HS-27A (cell line): Measurements from ENCODE around the gene HIGD1C.
A peak's percentile ranks its signal among the peaks of the same experiment; 100 is the strongest.
"Not testable (repeated sequence)": the region's sequence is repeated elsewhere in the genome, so short reads cannot be mapped to it uniquely, and the experiment has no call there.

Experiments
- DNase-seq: peaks from one replicate; pipeline ENCODE4 v3.0.0-alpha.2; 2012; ENCODE audit warnings: low read depth, missing footprints

Gene HIGD1C

DNA sequence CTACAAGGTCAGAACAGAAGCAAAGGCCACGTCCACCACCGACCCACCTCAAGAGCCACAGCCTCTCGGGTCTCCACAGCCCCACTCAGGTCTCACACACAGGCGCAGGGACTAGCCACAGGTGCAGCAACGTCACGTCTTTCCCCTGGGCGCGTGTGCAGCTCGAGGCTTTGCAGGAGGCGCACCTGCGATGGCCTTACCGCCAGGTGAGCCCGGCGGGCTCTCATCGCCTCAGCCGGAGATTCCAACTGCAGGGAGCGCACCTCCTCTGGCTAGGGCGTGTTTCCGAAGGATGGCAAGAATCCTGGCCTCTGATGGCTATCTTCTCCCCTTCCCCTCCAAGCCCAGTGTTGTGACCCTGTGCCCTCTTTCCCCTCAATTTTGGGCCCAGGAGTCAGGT lies at the start of gene HIGD1C:
Gene HIGD1C (plus strand): TSS at position 35 of the 400 bp plus-strand sequence. CDS start 1,455 bp downstream, outside the sequence.
- DNase-seq, result no peak

- not testable (repeated sequence) for DNase-seq
Observed at GRCh38 chr12:50908479-50908878, 43.9 kb upstream of the HIGD1C start.

DNA sequence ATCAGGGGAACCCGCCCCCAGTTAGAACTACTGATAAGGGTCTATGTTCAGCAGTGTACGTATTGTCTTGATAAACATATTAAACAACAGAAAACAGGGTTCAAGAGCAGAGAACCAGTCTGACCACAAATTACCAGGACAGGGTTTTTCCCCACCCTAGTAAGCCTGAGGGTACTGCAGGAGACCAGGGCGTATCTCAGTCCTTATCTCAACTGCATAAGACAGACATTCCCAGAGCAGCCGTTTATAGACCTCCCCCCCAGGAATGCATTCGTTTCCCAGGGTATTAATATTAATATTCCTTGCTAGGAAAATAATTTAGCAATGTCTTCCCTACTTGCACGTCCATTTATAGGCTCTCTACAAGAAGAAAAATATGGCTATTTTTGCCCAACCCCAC lies 40.0 kb upstream of the HIGD1C start:
- not testable (repeated sequence) for DNase-seq

DNA sequence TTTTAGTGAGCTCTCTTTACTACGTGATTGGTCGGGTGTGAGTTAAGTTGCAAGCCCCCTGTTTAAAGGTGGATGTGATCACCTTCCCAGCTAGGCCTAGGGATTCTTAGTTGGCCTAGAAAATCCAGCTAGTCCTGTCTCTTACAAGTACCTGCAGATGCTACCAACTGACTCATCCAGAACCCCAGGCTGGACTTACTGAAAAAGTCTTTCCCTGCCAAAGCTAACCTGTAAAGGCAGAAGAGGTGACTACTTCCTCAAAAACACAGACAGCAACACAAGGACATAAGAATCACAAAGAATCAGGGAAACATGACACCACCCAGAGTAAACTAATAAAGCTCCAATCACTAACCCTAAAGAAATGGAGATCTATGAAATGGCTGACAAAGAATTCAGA lies 39.1 kb upstream of the HIGD1C start:
- DNase-seq, result no peak

- DNase-seq, result no peak
Observed at GRCh38 chr12:50914872-50915484, 37.4 kb upstream of the HIGD1C start.

DNA sequence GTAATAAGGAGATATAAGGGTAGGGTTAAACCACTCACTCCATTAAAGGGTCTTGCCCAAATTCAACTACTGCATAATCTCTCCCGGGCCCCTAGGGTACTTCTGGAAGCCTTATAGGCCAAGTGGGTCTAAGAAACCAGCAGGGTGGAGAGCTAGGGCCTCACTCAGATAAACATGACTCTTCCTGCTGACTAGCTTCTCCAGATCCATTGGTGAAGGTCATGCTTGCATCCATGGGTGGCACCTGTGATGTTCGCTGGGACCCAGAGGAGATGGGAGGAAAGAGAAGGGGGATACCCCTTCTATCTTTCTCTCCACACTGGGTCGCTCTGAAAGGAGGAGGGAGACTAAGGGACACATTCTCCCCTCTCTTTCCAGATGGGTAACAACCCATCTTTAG lies 36.1 kb upstream of the HIGD1C start:
- no peak for DNase-seq

GRCh38 chr12:50918584-50919316 lies 33.6 kb upstream of the HIGD1C start:
- DNase-seq, result no peak

DNA sequence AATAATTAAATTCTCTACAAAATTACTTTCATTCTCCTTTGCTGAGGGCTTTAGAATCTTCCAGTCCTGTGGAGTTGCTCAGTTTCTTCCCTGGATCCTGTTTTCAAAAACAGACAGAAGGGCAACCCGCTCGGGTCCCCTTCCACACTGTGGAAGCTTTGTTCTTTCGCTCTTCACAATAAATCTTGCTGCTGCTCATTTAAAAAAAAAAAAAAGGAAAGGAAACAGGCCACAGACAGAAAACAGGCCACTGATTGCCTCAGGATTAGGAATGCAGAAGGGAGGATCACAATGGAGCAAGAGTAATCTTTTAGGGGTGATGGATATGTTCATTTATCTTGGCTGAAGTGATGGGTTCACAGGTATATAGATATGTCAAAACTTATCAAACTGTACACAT lies 29.5 kb upstream of the HIGD1C start:
- DNase-seq, result no peak

- DNase-seq, result peak; percentile 2
Observed at GRCh38 chr12:50923361-50924130, 28.8 kb upstream of the HIGD1C start.

- peak; percentile 17 for DNase-seq
Observed at GRCh38 chr12:50924131-50924438, 28.3 kb upstream of the HIGD1C start.

DNA sequence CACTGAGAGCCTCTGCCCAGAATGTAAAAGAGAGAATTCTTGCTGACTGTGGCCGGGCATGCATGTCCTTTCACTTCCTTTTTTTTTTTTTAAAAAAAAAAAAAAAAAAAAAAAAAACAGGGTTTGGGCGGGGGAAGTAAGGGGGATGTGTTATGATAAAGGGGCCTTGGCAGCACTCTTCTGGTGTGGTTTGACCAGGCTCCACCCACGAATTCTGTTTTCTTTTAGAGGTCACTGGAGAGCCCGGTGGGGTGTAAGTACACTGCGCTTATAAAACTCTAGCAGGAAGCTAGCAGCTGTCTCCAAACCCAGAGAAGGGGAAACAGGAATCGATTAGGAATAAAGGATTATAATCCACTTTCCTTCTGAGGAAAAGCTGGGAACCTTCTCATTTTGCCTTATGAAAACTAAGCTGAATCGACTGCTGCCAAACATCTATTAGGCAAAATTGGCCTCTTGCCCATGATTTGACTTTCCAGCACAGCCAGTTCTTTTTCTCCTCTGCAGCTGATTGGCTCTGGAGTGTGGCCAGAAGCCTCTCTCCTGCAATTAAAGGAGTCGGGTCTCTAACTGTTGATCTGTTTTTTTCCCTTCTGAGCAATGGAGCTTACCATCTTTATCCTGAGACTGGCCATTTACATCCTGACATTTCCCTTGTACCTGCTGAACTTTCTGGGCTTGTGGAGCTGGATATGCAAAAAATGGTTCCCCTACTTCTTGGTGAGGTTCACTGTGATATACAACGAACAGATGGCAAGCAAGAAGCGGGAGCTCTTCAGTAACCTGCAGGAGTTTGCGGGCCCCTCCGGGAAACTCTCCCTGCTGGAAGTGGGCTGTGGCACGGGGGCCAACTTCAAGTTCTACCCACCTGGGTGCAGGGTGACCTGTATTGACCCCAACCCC lies 27.7 kb upstream of the HIGD1C start:
- DNase-seq, result peak; percentile 34

DNA sequence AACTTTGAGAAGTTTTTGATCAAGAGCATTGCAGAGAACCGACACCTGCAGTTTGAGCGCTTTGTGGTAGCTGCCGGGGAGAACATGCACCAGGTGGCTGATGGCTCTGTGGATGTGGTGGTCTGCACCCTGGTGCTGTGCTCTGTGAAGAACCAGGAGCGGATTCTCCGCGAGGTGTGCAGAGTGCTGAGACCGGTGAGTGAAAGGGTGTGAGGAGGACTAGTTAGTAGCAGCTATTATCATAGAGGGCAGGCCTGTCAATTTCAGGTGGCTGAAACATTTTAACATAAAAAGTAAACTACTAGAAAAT lies 27.0 kb upstream of the HIGD1C start:
- no peak for DNase-seq

- no peak for DNase-seq
Observed at GRCh38 chr12:50925920-50926319, 26.4 kb upstream of the HIGD1C start.

- DNase-seq, result no peak
Observed at GRCh38 chr12:50926415-50926814, 25.9 kb upstream of the HIGD1C start.

GRCh38 chr12:50926932-50927331 lies 25.4 kb upstream of the HIGD1C start:
- DNase-seq, result not testable (repeated sequence)

GRCh38 chr12:50927356-50927755 lies 25.0 kb upstream of the HIGD1C start:
- DNase-seq, result no peak

- DNase-seq, result no peak
Observed at GRCh38 chr12:50927766-50928224, 24.5 kb upstream of the HIGD1C start.

- no peak for DNase-seq
Observed at GRCh38 chr12:50928392-50928791, 24.0 kb upstream of the HIGD1C start.

- DNase-seq, result no peak
Observed at GRCh38 chr12:50929831-50930230, 22.5 kb upstream of the HIGD1C start.

DNA sequence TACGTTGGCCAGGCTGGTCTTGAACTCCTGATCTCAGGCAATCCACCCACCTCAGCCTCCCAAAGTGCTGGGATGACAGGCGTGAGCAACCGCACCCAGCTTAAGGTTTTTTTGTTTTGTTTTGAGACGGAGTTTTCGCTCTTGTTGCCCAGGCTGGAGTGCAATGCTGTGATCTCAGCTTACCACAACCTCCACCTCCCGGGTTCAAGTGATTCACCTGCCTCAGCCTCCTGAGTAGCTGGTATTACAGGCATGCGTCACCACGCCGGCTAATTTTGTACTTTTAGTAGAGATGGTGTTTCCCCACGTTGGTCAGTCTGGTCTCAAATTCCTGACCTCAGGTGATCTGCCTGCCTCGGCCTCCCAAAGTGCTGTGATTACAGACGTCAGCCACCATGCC lies 21.9 kb upstream of the HIGD1C start:
- not testable (repeated sequence) for DNase-seq

DNA sequence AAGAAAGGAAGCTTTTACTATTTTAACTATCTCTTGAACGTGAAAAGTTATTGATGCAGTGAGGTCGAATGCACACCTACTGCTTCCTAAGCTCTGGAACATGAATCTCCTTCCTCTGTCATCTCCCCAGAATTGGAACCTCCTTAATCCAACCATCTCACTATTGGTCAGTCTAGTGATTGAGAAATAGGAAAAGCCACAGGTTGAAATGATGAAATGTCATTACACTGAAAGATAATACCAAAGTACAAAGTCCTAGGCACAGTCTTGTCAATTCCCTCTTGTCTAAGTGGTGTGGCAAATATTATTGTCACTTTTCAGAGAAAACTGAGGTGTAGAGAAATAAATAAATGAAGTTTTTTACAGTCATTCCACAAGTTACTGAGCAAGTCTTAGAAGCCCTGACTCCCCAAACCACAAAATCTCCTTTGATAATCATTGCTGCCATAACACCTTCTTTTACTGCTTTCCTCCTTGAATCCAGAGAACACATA lies 19.5 kb upstream of the HIGD1C start:
- DNase-seq, result no peak
